K562 (cell line): ENCODE data around the gene TTLL3. TPM values are rescaled to one million over a fixed set of nuclear protein-coding genes. Genes with fewer than 3 reads are reported as not detected.

Experiments
- AFF4 ChIP-seq: sonication (generic); formaldehyde crosslinking; IDR thresholded peaks from 2 replicates; pipeline ENCODE4 v1.8.0; 2023; ENCODE audit warnings: mild to moderate bottlenecking, missing genetic modification reagents
- ARNT ChIP-seq, 2 experiments: fragments of 450-650 bp; IDR thresholded peaks; 2 replicates each; pipeline ENCODE4 v1.6.1; 2016; ENCODE audit warnings: mild to moderate bottlenecking in 1 of 2
- CREB1 ChIP-seq, 2 experiments: sonication (generic) in 1 of 2; formaldehyde crosslinking in 1 of 2; IDR thresholded peaks; 2 replicates each; pipeline versions ENCODE4 v1.6.1 to v1.8.0; 2012 to 2022; ENCODE audit warnings: inconsistent platforms in 1 of 2, mild to moderate bottlenecking in 1 of 2, missing genetic modification reagents in 1 of 2, moderate library complexity in 1 of 2
- DIDO1 ChIP-seq: fragments of 450-650 bp; IDR thresholded peaks from 2 replicates; pipeline ENCODE4 v1.6.1; 2016; ENCODE audit warnings: low read depth, missing biosample characterization, missing genetic modification characterization
- FOXJ2 ChIP-seq: fragments of 200-800 bp; sonication (Bioruptor generic); IDR thresholded peaks from 2 replicates; pipeline ENCODE4 v1.6.1; 2016; ENCODE audit warnings: missing genetic modification characterization, missing compliant biosample characterization
- ID3 ChIP-seq, 2 experiments: fragments of 250-450 bp in 1 of 2; fragments of 450-650 bp in 1 of 2; sonication (Bioruptor Pico) in 1 of 2; IDR thresholded peaks; 2 replicates each; pipeline versions ENCODE4 v1.6.1 to v1.8.0; 2016 to 2021; ENCODE audit warnings: mild to moderate bottlenecking in 2 of 2, moderate library complexity in 2 of 2, missing compliant biosample characterization in 1 of 2, missing genetic modification characterization in 1 of 2
- KAT7 ChIP-seq: sonication (generic); formaldehyde crosslinking; IDR thresholded peaks from 2 replicates; pipeline ENCODE4 v1.8.0; 2022; ENCODE audit warnings: missing genetic modification reagents, mild to moderate bottlenecking, borderline replicate concordance
- KDM5B ChIP-seq: fragments of 200-600 bp; sonication (generic); IDR thresholded peaks from 2 replicates; pipeline ENCODE4 v1.6.1; 2012; ENCODE audit warnings: low read depth, mild to moderate bottlenecking, moderate library complexity, low read length, control low read depth, inconsistent platforms; ENCODE audit not compliant: insufficient replicate concordance
- MECOM ChIP-seq: fragments of 250-450 bp; sonication (Bioruptor Pico); IDR thresholded peaks from 2 replicates; pipeline ENCODE4 v1.8.0; 2022; ENCODE audit warnings: inconsistent platforms
- NFATC3 ChIP-seq: fragments of 450-650 bp; IDR thresholded peaks from 2 replicates; pipeline ENCODE4 v1.6.1; 2017; ENCODE audit warnings: mild to moderate bottlenecking
- NFE2 ChIP-seq: IDR thresholded peaks from 2 replicates; pipeline ENCODE4 v1.6.1; 2014; ENCODE audit warnings: antibody characterized with exemption, low read depth
- NKRF ChIP-seq: fragments of 450-650 bp; IDR thresholded peaks from 2 replicates; pipeline ENCODE4 v1.6.1; 2016; ENCODE audit warnings: borderline replicate concordance
- NR2C1 ChIP-seq, 2 experiments: fragments of 450-650 bp; IDR thresholded peaks; 2 replicates each; pipeline ENCODE4 v1.6.1; 2017; ENCODE audit warnings: mild to moderate bottlenecking in 2 of 2, antibody characterized with exemption in 1 of 2, inconsistent platforms in 1 of 2, missing compliant biosample characterization in 1 of 2, missing genetic modification characterization in 1 of 2
- RCOR1 ChIP-seq, 2 experiments: IDR thresholded peaks; 2 replicates each; pipeline ENCODE4 v1.6.1; 2012; ENCODE audit warnings: low read depth in 2 of 2, low read length in 2 of 2, borderline replicate concordance in 1 of 2, improper control_type of control experiment in 1 of 2
- SUPT5H ChIP-seq: fragments of 450-650 bp; IDR thresholded peaks from 2 replicates; pipeline ENCODE4 v1.6.1; 2016
- ZBTB7A ChIP-seq: IDR thresholded peaks from 2 replicates; pipeline ENCODE4 v1.6.1; 2011; ENCODE audit warnings: low read depth, mild to moderate bottlenecking, low read length, moderate library complexity, borderline replicate concordance; ENCODE audit not compliant: control insufficient read depth
- ZC3H4 ChIP-seq: sonication (generic); formaldehyde crosslinking; IDR thresholded peaks from 2 replicates; pipeline ENCODE4 v1.9.0; 2021; ENCODE audit warnings: missing genetic modification reagents, borderline replicate concordance
- ZNF134 ChIP-seq: fragments of 250-450 bp; sonication (Bioruptor Pico); conservative IDR thresholded peaks from 2 replicates; pipeline ENCODE4 v1.4.0; 2020
- polyA plus RNA-seq, 8 experiments: library from polyadenylated mRNA; depleted of rRNA in 4 of 8; stranded (reverse) in 5 of 8; unstranded in 3 of 8; fragments of >200 nt; fragmentation: Nextera tagmentation in 2 of 8; fragmentation: Illumina TruSeq in 1 of 8; extraction: Ambion mirVana in 2 of 8; extraction: Trizol in 1 of 8; gene quantifications; 2 replicates each; pipeline versions ENCODE4 v1.2.1 to v1.2.3, GENCODE V29; 2011 to 2014; ENCODE audit warnings: inconsistent platforms in 1 of 8, missing spikeins in 1 of 8
- total RNA-seq, 7 experiments: library from RNA; depleted of rRNA in 6 of 7; stranded (reverse); fragments of >200 nt in 6 of 7; fragmentation: Illumina TruSeq in 2 of 7; extraction: Trizol in 2 of 7; gene quantifications; 2 replicates each; pipeline versions ENCODE4 v1.2.1 to v1.2.3, GENCODE V29; 2011 to 2021; ENCODE audit warnings: low replicate concordance in 1 of 7
- TF ChIP-seq, protein P1 (sequence below): sonication (generic); formaldehyde crosslinking; IDR thresholded peaks from 2 replicates; pipeline ENCODE4 v1.9.0; 2022; ENCODE audit warnings: mild to moderate bottlenecking, missing genetic modification reagents

TTLL3 gene
- total and polyA plus RNA-seq, 9 of the 15 experiments (the other 6 are each of a cell fraction or from before 2014, with no cell fraction given), result 8.9 to 106 (median 33.2) TPM

DNA sequence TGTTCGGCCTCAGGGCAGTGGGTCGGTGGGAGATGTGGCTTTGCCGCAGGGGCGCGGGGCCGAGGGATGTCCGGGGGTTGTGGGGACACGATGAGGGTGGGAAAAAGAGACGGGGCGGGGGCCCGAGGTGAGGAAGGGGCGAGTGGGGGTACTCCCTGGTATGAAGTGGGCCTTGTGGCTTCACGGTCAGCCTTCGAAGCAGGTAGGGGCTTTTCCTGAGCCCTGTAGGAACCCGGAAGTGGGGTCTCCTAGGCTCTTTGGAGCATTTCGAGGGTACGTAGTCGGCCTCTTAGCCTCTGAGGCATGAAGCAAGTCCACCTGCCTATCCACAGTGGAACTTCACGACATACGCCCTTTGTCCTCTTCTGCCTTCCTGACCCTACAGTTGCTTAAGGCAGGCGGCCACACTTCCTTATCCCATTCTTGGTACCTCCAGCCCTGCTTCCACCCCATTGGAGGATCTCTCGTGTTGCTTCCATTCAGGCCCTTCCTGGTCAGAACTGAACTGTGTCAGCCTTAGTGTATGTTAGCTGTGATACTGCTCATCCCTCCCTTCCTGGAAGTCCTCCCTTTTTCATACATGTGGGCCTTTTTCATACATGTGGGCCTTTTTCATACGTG is 16.8 kb upstream of the TTLL3 start (continued):
- TF ChIP-seq DIDO1 (tag) (0 out of 2 replicates have a peak, but pooled peaks have one; percentile 59), MECOM (CRISPR knock-in tag) (no peak), SUPT5H (peak; percentile 19), ZC3H4 (no peak), RCOR1 (IDR thresholded peaks at IDR 0.05; ENCODE audit: borderline replicate concordance in 1 of 2, low read depth in 2 of 2, low read length in 2 of 2) (0 out of 4 replicates have a peak, but pooled peaks of 1 of the 2 experiments have one; percentile 21), NKRF (peak; percentile 84; the same call in 1 of the 2 replicates), ZNF134 (CRISPR knock-in tag) (no peak), ID3 (CRISPR knock-in tag; IDR thresholded peaks at IDR 0.05) (no peak), ID3 (tag; IDR thresholded peaks at IDR 0.05) (peak; percentile 23; the same call in 1 of the 2 replicates), NFATC3 (no peak), KDM5B (peak; percentile 24), ZBTB7A (peak; percentile 96; the same call in 1 of the 2 replicates), NR2C1 (IDR thresholded peaks at IDR 0.05) (no peak), NR2C1 (tag; IDR thresholded peaks at IDR 0.05) (peak; percentile 54; the same call in 1 of the 2 replicates), ARNT (IDR thresholded peaks at IDR 0.05) (peak in 1 of 2 experiments; percentile 14; a peak in 1 of 4 replicates), AFF4 (peak; percentile 91), CREB1 (IDR thresholded peaks at IDR 0.05) (no peak), CREB1 (CRISPR knock-in tag; IDR thresholded peaks at IDR 0.05) (0 out of 2 replicates have a peak, but pooled peaks have one; percentile 34), NFE2 (no peak), FOXJ2 (no peak), KAT7 (peak; percentile 33; the same call in 1 of the 2 replicates)
- TF ChIP-seq, protein P1, sequence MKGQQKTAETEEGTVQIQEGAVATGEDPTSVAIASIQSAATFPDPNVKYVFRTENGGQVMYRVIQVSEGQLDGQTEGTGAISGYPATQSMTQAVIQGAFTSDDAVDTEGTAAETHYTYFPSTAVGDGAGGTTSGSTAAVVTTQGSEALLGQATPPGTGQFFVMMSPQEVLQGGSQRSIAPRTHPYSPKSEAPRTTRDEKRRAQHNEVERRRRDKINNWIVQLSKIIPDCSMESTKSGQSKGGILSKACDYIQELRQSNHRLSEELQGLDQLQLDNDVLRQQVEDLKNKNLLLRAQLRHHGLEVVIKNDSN (CRISPR knock-in tag), result peak; percentile 47; the same call in 1 of the 2 replicates
